ENCODE results near the gene LRRC4. TPM values are rescaled to one million over a fixed set of nuclear protein-coding genes. Genes with fewer than 3 reads are reported as not detected.

LRRC4 gene
- total and polyA plus RNA-seq, 2 donors (not counting 3 experiments of a cell fraction or from before 2014, with no cell fraction given): 3.8 to 4.2 TPM

DNA sequence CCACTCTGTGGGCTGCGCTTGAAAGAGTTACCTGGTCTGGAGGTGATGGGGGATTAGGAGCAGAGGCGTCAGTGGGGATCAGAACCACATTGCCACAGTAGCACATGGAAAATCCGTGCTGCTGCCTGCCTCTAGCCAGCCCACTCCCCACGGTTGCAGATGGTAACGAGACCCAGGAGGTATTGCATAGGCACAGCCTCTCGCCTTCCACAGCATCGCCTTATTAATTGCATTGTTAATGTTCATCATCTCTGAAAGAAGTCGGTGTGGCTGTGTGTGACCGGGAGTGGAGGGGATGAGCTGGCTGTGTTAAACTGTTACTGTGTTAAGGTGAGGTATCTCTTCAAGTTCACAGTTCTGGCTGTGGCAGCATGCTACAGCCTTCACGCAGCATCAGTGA, 35.2 kb upstream of the LRRC4 start:
- no peak for TF ChIP-seq CTCF (IDR thresholded peaks at IDR 0.05; ENCODE audit: extremely low read depth in 1 of 2, insufficient read depth in 1 of 2, low read depth in 1 of 2, low read length in 2 of 2)
- TF ChIP-seq, protein P1, sequence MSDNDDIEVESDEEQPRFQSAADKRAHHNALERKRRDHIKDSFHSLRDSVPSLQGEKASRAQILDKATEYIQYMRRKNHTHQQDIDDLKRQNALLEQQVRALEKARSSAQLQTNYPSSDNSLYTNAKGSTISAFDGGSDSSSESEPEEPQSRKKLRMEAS (IDR thresholded peaks at IDR 0.05; ENCODE audit: insufficient read depth, insufficient read length): no peak
- TF ChIP-seq POLR2AphosphoS5 (IDR thresholded peaks at IDR 0.05; ENCODE audit: insufficient read depth, low read depth, low read length): no peak
- no peak for TF ChIP-seq FOS (IDR thresholded peaks at IDR 0.05; ENCODE audit: borderline replicate concordance, insufficient read depth, low read length)
- TF ChIP-seq GATA2 (IDR thresholded peaks at IDR 0.05; ENCODE audit: insufficient read depth, insufficient read length, low read depth, low read length): no peak
- CTCF ChIA-PET: no interaction called here
- Histone ChIP-seq H3K9me1 (replicated peaks; ENCODE audit: control insufficient read depth, extremely low read depth, insufficient read depth, low read length) (no peaks in the 10 kb centered on the region), H3K4me1 (ENCODE audit: control insufficient read depth, extremely low read depth, insufficient read depth, low read length) (no peaks in the 10 kb centered on the region), H3K4me2 (ENCODE audit: insufficient read depth, low read length) (no peak overlapping the region), H3K79me2 (ENCODE audit: control insufficient read depth, insufficient read depth, low read length) (no peaks in the 10 kb centered on the region), H3K27me3 (ENCODE audit: control insufficient read depth in 2 of 2, insufficient read depth in 2 of 2, low read length in 2 of 2) (no peaks in the 10 kb centered on the region), H3K9me3 (replicated peaks; ENCODE audit: control insufficient read depth, insufficient read depth, low read length) (no peaks in the 10 kb centered on the region), H2AFZ (ENCODE audit: low read depth, low read length) (no peak overlapping the region), H3K9ac (replicated peaks; ENCODE audit: extremely low read depth, insufficient read depth, low read length) (no peak overlapping the region), H3K4me3 (replicated peaks in 1 of 3; ENCODE audit: insufficient read depth in 1 of 3, low read depth in 1 of 3, low read length in 3 of 3) (no peak overlapping the region), H3K27ac (ENCODE audit: insufficient read depth, low read depth, low read length) (no peak overlapping the region), H4K20me1 (replicated peaks; ENCODE audit: control insufficient read depth, extremely low read depth, insufficient read depth, low read length) (no peaks in the 10 kb centered on the region), H3K36me3 (ENCODE audit: control insufficient read depth in 2 of 2, extremely low read depth in 1 of 2, insufficient read depth in 2 of 2, low read length in 2 of 2) (peaks cover 0 to 2% of the 10 kb centered on the region in 2 experiments)
- POLR2A ChIA-PET: no interaction called here
- no peak for FAIRE-seq
- no peak for DNase-seq (ENCODE audit: low read depth, low spot score)
- intact Hi-C loops (cut with micrococcal nuclease) (no loop called here), dilution Hi-C loops (cut with MboI; ENCODE audit: extremely low pct_ligation_motif_present, low sequenced_read_pairs) (no loop called here)
- no TSS peak for BruUV-seq (replicated peaks)

DNA sequence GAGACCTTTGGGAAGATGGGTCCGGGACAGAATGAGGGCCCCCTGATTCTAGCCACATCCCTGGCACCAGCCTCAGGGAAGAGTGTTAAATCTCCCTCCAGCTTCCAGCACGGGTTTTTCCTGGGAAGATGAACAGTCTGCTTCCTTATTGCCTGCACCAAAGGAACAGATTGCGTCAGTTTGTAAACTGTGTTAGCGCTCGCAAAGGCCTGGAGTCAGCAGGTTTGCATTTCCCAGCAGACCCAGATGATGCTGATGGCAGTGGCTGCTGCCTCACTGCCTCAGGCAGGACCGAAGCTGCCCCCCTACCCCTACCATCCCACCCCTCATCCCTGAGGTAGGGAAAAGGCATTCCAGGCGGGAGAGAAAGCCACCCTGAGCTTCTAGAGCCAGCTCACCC, 34.6 kb upstream of the LRRC4 start:
- Histone ChIP-seq H3K9ac (replicated peaks; ENCODE audit: extremely low read depth, insufficient read depth, low read length) (no peak overlapping the region), H3K9me3 (replicated peaks; ENCODE audit: control insufficient read depth, insufficient read depth, low read length) (no peaks in the 10 kb centered on the region), H3K27me3 (ENCODE audit: control insufficient read depth in 2 of 2, insufficient read depth in 2 of 2, low read length in 2 of 2) (no peaks in the 10 kb centered on the region), H3K4me2 (ENCODE audit: insufficient read depth, low read length) (no peak overlapping the region), H3K4me1 (ENCODE audit: control insufficient read depth, extremely low read depth, insufficient read depth, low read length) (no peaks in the 10 kb centered on the region), H2AFZ (ENCODE audit: low read depth, low read length) (no peak overlapping the region), H3K27ac (ENCODE audit: insufficient read depth, low read depth, low read length) (no peak overlapping the region), H3K4me3 (replicated peaks in 1 of 3; ENCODE audit: insufficient read depth in 1 of 3, low read depth in 1 of 3, low read length in 3 of 3) (no peak overlapping the region), H3K9me1 (replicated peaks; ENCODE audit: control insufficient read depth, extremely low read depth, insufficient read depth, low read length) (no peaks in the 10 kb centered on the region), H4K20me1 (replicated peaks; ENCODE audit: control insufficient read depth, extremely low read depth, insufficient read depth, low read length) (no peaks in the 10 kb centered on the region), H3K79me2 (ENCODE audit: control insufficient read depth, insufficient read depth, low read length) (no peaks in the 10 kb centered on the region), H3K36me3 (ENCODE audit: control insufficient read depth in 2 of 2, extremely low read depth in 1 of 2, insufficient read depth in 2 of 2, low read length in 2 of 2) (peaks cover 0 to 2% of the 10 kb centered on the region in 2 experiments)
- TF ChIP-seq MYC (IDR thresholded peaks at IDR 0.05; ENCODE audit: low read depth, low read length) (no peak), POLR2AphosphoS5 (IDR thresholded peaks at IDR 0.05; ENCODE audit: insufficient read depth, low read depth, low read length) (no peak), POLR2A (IDR thresholded peaks at IDR 0.05; ENCODE audit: low read depth, low read length) (no peak), GATA2 (IDR thresholded peaks at IDR 0.05; ENCODE audit: insufficient read depth, insufficient read length, low read depth, low read length) (no peak)
- ChIA-PET POLR2A (no interaction called here), CTCF (no interaction called here)
- no peak for DNase-seq (ENCODE audit: low read depth, low spot score)
- intact Hi-C loops (cut with micrococcal nuclease) (no loop called here), dilution Hi-C loops (cut with MboI; ENCODE audit: extremely low pct_ligation_motif_present, low sequenced_read_pairs) (no loop called here)
- no peak for FAIRE-seq
- no TSS peak for BruUV-seq (replicated peaks)
